Femur (tissue), 1 donor: ENCODE results near the gene PRAMEF4.
"Not testable (repeated sequence)": the region's sequence is repeated elsewhere in the genome, so short reads cannot be mapped to it uniquely, and the experiment has no call there.

Source experiments
- DNase-seq: peaks from one replicate; pipeline ENCODE4 v3.0.0-alpha.2; 2017

Gene PRAMEF4

GRCh38 chr1:12886101-12886500, at the start of gene PRAMEF4:
TSS of gene PRAMEF4 (minus strand) at chr1:12886201. CDS start at chr1:12883394, 2,807 bp downstream.
- DNase-seq: not testable (repeated sequence)

- not testable (repeated sequence) for DNase-seq
Measured at GRCh38 chr1:12924368-12924767, 38.4 kb upstream of the PRAMEF4 start.

- DNase-seq: not testable (repeated sequence)
Measured at GRCh38 chr1:12921749-12922148, 35.7 kb upstream of the PRAMEF4 start.

GRCh38 chr1:12916310-12916709, 30.3 kb upstream of the PRAMEF4 start, which contains the start of gene PRAMEF7:
TSS of gene PRAMEF7 (plus strand) at chr1:12916610. CDS start at chr1:12917693, 1,083 bp downstream.
- DNase-seq: not testable (repeated sequence)

- DNase-seq: not testable (repeated sequence)
Measured at GRCh38 chr1:12903793-12904572, 18.0 kb upstream of the PRAMEF4 start.

- DNase-seq: not testable (repeated sequence)
Measured at GRCh38 chr1:12899186-12899585, 13.2 kb upstream of the PRAMEF4 start.

GRCh38 chr1:12898170-12898569, 12.2 kb upstream of the PRAMEF4 start, which contains the start of gene PRAMEF10:
TSS of gene PRAMEF10 (minus strand) at chr1:12898270. CDS start at chr1:12895847, 2,423 bp downstream.
- DNase-seq: not testable (repeated sequence)

- not testable (repeated sequence) for DNase-seq
Measured at GRCh38 chr1:12878453-12878852, 7.5 kb downstream of the PRAMEF4 start.

GRCh38 chr1:12863131-12863880, 22.7 kb downstream of the PRAMEF4 start:
- not testable (repeated sequence) for DNase-seq

- DNase-seq: not testable (repeated sequence)
Measured at GRCh38 chr1:12856786-12857185, 29.2 kb downstream of the PRAMEF4 start, which contains the start of gene PRAMEF2. TSS of gene PRAMEF2 (plus strand) at chr1:12857086. CDS start at chr1:12859010, 1,924 bp downstream.

GRCh38 chr1:12851779-12852178, 34.2 kb downstream of the PRAMEF4 start:
- DNase-seq: no peak

GRCh38 chr1:12848620-12849019, 37.4 kb downstream of the PRAMEF4 start, which contains the start of gene HNRNPCL1:
TSS of gene HNRNPCL1 (minus strand) at chr1:12848720. CDS start at chr1:12848289, 431 bp downstream.
- not testable (repeated sequence) for DNase-seq

GRCh38 chr1:12833251-12833650, 52.8 kb downstream of the PRAMEF4 start:
- DNase-seq: not testable (repeated sequence)

- not testable (repeated sequence) for DNase-seq
Measured at GRCh38 chr1:12831310-12831709, 54.7 kb downstream of the PRAMEF4 start, which contains the start of gene PRAMEF11. TSS of gene PRAMEF11 (minus strand) at chr1:12831410. CDS start at chr1:12828789, 2,621 bp downstream.
